CD4-positive, alpha-beta T cell treated with Interferon alpha-2 for 1 hour (primary cell): ENCODE measurements around the gene RMRP.

ENCODE experiments used
- DNase-seq, 2 donors: peaks; one replicate each; pipeline ENCODE4 v3.0.0-alpha.2; 2020 to 2022

Gene RMRP

DNA sequence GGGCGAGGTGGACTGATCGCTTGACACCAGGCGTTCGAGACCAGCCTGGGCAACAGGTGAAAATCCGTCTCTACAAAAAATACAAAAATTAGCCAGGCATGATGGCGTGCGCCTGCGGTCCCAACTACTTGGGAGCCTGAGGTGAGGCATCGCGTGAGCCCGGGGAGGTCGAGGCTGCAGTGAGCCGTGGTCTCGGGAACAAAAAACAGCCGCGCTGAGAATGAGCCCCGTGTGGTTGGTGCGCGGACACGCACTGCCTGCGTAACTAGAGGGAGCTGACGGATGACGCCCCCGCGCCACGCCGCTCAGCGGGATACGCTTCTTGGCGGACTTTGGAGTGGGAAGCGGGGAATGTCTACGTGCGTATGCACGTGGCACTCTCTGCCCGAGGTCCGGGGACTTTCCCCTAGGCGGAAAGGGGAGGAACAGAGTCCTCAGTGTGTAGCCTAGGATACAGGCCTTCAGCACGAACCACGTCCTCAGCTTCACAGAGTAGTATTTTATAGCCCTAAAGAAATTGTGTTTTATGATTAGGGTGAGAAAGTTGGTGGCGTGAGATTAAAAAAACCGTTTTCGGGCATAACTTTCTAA, at the start of gene RMRP:
RMRP (minus strand) TSS at position 474 of the 591 bp plus-strand sequence.
- DNase-seq, result peak; percentile 92

DNA sequence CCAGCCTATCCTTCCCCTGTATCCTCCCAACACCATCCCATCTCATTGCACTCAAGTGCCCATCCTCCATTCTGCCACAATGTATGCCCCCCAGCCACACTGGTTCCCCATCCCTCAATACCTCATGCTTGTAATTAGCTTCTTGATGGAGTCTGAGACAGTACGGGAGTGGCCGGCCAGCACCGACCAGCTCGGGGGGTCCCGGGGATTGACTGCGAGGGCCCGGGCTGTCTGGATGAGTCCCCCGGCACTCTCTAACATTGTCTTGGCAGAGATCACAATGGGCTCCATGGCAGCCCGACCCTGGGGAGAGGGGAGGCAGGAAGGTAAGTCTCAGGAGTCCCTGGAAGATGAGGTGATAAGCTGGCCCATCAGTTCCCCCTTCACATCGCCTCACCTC, 49.1 kb upstream of the RMRP start:
- no peak for DNase-seq

DNA sequence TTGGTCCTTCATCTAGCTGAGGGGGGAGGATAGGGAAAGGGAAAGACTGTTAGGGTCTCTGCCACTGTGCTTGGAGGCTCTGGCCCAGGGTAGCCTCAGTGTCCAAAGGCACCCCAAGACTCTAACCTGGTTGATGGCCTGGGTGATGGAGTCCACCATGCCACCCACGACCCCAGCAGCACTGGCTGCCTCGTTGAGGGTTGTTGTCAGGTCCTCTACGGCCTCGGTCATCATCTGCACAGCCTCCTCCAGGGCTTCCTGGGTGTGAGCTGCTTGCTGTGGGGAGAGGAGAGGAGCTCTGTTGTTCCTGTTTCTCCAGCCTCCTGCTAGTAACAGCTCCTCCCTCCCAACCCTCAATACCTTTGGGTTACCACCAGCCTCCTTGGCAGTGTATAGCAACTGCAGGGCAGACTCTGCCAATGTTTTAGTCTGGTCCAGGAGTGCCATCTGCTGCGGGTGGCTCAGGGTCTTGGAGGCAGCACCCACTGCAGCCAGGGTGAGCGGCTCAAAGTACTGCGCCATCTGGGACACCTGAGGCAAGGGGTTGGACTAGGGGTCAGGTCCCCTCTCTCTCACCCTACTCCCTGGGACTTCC, 48.1 kb upstream of the RMRP start:
- DNase-seq, result no peak

DNA sequence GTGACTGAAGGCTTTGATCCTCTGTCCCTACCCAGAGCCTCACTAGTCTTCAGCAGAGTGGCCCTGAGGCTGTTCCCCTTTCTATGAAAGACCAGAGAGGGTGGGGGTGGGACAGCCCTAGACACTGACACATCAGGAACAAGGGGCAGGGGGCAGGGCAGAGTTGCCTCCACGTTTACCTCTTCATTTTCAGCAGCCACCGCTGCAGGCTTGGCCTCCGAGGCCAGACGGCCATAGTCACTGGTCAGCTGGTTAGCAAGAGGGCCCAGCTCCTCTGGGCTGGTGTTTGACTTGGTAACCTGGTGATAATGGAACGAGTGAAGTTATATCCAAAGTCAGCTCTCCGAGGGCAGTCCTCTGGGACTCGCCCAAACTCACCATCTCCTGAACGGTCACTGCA, 47.6 kb upstream of the RMRP start:
- DNase-seq, result no peak

DNA sequence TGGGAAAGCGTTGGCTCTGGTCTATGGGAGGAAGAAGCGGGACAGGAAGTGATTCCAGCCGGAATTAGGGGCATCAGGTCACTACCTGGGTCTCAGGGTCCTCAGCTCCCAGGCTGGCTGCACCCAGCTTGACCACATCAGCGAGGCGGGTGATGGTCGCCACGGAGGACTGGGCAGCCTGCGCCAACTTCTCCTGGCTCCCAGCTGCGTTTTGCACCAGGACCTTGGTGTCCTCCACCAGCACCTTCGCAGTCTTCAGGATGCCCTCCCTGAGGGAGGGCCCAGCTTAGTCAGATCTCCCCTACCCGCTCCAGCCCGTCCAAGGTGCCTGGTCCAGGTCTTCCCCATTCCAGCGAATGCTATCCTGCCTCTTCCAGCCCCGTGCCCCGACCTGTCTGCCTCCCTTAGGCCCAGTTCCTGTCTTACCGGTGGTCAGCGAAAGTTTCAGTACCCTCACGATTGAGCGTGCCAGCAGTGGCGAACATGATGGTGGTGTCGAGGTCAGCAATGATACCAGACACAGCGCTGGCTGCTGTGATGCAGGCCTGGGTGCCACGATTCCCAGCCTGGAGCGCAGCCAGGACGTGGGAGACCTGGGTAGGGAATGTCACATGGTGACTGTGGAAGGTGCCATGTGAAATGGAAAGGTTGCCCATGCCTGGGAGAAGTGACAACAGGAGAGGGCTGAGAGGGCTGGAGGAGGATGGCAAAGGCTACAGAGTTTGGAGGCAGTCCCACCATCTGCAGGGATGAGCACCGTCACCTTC, 46.3 kb upstream of the RMRP start:
- no peak for DNase-seq

DNA sequence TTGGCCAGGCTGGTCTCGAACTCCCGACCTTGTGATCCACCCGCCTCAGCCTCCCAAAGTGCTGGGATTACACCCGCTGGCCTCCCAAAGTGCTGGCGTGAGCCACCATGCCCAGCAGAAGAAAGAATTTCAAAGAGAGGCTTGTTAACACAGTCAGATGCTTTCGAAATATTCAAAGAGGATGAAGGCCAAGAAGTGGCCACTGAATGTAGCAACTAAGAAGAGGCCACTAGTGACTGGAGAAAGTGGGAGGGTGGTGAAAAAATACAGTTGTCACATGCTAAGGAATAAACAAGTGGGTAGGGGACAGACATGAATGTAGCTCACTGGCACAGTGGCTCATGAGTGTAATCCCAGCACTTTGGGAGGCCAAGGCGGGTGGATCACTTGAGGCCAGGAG, 44.9 kb upstream of the RMRP start:
- no peak for DNase-seq

DNA sequence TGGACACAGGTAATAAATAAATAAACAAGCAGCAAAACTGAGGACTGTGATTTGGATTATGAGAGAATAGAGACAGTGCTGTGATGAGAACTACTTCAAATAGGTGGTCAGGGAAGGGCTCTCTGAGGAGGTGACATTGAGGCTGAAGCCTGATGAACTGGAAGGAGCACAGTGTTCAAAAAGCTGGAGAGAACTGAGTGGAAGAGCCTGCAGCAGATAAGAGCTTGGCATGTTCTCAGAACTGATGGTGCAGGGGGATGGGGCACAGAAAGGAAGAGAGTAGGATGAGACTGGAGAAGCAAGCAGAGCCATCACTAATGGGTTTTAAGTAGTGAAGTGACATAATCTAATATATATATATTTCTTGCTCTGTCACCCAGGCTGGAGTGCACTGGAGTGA, 43.1 kb upstream of the RMRP start:
- no peak for DNase-seq

DNA sequence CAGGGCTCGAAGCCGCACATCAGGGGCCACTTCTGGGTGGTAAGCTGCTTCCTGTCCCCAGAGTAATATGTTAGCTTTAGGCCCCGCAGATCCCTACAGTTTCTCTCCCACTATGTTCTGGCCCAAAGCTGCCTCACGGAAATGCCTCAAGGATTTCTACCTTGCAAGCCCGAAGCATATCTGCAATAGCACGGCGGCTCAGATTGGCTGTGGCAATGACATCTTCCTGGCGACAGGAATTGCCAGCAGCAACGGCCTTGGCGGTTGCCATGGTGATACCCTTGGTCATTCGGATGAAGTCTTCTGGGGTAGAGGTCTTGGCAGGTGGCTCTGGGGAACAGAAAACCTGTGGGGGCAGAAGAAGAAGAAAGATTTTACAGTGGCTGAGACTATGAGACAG, 42.2 kb upstream of the RMRP start:
- no peak for DNase-seq

DNA sequence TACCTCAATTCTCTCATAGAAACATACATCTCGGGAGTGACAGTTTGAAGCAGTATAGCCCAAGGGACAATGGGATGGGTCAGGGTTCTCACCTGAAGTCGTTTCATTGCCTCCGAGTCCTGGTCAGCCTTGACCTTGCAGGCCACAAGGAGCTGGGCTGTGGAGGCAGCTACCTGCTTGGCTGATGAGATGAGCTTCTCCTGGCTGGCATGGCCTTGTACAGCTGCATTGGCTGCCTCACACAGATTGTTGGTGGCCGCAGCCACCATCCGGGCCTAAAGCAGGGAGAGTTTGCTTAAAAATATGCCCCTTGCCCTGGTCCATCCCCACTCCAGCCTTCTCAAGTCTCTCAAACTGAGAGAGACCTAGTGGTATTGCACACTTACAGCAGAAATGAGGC, 40.4 kb upstream of the RMRP start:
- DNase-seq, result no peak

DNA sequence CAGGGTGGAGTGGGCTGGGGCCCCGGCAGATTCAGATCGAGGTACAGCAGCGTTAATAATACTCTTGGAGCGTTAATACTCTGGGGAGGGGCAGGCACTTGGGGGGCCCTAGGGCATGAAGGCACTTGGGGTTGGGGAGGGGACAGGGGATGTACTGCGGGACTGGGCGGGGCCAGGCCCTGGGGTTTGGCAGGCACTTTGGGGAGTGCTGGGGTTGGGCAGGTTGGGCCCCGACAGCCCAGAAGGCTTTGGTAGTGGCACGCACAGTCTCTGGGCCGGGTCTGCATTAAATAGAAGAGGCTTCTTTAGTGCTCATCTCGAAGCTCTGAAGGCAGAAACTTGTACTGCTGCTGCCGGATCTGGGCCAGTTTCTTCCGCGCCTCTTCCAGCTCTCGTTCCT, 39.7 kb upstream of the RMRP start:
- DNase-seq, result no peak

DNA sequence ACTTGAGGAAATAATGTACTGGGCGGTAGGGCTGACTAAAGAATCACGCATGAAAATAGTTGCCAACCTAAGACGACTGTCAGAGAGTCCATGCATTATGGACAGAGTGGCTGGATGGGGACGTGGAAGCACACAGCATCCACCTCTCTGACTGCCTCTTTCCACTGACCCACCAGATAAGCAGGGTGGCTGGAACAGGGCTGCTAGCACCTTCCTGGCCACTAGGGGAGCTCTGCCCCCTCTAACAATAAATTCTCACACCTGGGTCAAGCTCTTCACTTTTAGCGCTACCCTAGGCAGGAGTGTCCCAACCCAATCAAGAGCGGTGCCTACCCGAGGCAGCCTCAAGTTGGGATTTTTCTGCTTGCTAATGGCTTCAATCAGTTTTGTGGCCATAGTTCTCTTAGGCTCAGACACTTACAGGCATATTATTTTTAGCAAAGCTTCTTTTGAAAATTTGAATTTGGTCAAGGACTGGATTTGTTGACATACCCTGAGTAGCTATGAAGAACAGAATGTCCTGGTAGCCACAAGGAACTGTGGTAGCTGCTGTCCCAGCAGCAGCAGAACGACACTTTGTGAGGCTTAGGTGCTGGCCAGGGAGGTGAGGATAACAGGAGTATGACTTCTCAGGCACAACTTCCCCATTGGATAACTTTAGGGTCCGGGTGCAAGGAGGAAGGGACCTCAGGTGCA, 38.8 kb upstream of the RMRP start:
- DNase-seq, result peak; percentile 60 to 72

DNA sequence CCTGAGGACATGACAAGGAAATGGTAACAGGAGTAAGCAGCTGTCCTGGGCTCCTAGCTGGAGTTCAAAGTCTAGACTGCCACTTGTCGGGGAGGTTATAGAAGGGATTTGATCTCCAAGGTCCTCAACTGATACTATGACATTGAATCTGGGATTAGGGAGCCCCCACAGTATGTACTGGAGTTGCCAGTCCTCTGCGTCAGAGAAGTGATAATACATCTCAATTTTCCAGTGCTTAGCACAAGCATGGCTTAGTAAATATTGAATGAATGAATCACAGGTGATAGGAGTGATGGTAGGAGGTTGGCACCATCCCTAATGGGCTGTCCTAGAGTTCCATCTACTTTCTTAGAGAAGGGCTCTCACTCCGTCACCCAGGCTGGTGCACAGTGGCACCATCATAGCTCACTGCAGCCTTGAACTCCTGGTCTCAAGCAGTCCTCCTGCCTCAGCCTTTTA, 38.2 kb upstream of the RMRP start:
- DNase-seq, result no peak

DNA sequence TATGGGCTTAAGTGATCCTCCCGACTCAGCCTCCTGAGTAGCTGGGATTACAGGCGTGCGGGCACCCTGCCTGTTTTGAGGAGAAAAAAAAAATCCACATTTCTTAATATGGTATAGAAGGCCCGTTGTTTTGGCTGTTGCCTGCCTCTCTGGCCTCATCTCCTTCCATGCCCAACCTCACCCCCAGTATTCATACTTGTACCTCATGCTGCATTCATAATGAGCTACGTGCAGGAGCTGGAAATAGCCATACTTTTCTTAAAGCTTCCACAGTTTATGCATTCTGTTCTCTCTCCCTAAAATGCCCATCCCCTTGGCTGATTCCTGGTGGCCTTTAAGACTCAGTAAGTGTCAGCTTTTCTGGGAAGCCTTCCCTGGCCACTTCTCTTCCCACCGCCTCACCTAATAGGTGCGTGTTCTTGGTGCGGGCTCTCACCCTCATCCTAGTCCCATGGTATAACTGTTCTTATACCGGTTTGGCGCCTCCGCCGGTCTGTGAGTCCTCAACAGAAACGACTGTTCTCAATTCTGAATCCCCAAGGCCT, 34.0 kb upstream of the RMRP start:
- no peak for DNase-seq

DNA sequence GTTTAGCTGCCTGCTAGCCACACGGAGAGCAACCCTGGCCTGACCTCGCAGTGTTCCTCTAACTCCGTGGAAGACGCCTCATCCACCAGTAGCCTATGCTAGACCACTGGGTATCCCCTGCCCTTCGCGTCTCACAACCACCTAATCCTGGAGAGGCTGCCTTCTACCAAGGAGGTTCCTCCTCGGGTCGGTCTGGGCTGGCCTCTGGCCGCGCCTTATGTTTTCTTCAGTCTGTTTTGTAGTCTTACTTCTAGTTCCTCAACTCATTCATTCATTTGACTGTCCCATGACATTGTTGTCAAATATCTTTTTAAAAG, 33.5 kb upstream of the RMRP start:
- DNase-seq, result no peak

DNA sequence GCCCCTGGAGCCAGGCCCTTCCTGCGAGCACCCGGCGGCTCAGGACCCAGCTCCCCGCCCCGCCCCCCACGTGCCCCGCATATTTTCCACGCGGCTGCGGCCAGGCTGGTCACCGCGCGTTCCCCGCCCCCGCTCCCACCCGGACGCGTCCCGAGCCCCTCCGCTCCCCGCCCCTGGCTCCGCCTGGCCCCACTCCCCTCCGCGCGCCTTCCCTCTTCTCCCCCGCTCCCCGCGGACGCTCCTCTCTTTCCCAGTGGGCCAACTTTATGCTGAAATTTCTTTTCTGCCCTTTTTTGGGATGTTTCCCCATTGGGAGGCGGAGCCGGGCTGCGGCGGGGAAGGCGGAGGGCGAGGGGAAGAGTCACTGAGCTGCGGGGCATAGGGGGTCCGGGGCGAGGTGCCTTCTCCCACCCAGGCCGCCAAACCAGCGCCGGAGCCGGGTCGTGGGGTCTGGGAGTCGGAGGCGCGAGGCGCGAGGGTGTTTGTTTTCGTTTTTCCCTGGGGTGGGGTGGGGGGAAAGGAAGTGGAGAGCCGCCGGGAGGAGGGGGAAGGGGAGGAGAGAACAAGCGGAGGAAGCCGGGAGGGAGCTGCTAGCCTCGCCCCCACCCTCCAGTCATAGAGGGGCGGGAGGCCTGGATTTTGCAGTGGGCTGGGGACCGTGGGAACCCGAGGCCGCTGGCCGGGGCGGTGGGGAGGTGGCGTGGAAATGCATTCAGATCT, 33.0 kb upstream of the RMRP start:
- peak in 1 of 2 donors; percentile 37 for DNase-seq

DNA sequence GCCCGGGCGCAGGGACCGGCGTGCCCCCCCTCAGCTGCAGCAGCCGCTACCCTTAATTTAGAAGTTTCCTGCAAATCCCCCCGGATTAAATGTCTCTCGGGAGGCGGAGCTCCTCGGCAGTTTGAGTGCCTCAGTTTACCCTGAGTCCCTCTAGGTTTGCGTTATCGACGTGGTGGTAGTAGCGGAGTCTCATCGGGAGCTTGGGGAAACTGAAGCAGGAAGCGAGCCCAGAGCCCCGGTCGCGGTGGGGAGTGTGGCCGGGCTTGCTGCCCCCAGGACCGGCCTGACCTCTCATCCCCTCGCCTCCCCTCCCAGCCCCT, 32.4 kb upstream of the RMRP start:
- DNase-seq, result no peak

DNA sequence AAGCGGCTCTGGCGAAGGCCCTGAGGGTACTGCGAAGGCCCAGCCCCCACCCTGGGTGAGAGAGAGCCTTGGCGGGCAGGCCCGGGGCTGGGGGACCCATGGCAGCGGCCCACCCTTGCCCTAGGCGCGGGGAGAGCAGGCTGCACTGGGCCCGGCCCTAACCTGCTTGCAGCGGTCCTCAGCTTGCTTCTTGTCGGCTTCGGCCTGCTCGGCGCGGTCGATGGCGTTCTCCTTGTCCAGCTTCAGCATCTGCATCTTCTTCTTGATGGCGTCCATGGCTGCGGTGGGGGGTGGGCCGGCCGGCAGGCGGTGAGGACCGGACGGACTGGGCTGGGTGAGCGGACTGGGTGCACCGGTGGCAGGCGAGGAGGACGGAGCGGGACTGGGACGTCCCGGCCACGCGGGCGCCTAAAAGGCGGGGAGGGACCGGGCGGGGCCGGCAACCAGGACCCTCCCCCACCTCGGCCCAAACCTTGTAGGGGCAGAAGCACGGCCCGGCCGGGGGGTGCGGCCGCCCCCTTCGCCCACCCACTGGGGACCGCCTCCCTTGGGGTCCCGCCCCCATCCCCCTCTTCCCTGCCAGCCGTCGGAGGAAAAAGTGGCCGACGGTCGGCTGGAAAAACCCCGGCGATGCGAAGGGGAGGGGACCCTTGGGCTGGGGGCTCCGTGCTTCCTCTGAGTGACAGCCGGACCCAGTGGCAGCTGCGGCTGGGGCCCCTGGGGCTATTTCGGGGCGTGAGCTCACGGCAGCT, 31.9 kb upstream of the RMRP start, which contains the start of gene TPM2:
TPM2 (minus strand) TSS at position 384 of the 752 bp plus-strand sequence; CDS start at position 276, 108 bp downstream.
- no peak for DNase-seq

DNA sequence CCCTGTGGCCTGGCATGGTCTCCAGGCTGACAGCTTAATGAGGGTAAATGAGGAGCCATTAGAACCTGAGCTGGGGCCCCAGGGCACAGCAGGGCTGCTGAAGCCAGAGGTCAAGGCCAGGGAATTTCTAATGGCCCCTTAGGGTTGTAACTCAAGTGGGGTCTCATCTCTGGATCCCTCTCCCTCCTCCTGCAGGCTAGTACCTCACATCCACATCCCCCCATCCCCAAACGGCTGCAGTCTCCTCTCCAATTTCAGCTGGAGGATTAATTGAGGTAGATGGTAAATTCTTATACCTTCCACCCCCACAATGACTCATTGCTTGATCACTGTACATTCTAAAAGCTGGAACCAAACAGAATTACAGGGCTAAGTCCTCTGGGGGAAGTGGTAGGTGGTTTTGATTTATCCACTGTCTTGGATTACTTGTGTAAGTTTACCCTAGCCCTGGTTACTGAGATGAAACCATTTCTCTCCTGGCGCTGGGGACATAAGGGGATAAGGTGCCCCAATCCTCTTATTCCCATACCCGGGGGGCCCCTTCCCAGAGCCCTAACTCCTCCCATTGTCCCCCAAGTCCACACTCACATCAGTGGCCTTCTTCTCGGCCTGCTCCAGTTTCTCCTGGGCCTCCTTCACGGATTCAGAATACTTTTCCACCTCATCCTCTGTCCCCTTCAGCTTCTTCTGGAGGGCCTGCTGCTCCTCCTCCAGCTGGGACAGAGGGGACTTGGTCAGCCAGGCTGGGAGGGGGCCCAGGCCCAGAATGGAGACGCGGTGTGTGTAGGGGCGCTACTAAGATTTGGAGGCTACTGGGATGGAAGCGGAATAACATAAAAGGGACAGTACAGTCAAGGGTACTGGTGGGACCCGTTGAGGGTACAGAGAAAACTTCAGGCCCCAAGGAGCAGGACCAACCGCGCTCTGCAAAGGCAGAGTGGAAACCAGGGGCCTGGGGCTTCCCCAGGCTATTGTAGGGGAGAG, 31.0 kb upstream of the RMRP start:
- DNase-seq, result no peak

DNA sequence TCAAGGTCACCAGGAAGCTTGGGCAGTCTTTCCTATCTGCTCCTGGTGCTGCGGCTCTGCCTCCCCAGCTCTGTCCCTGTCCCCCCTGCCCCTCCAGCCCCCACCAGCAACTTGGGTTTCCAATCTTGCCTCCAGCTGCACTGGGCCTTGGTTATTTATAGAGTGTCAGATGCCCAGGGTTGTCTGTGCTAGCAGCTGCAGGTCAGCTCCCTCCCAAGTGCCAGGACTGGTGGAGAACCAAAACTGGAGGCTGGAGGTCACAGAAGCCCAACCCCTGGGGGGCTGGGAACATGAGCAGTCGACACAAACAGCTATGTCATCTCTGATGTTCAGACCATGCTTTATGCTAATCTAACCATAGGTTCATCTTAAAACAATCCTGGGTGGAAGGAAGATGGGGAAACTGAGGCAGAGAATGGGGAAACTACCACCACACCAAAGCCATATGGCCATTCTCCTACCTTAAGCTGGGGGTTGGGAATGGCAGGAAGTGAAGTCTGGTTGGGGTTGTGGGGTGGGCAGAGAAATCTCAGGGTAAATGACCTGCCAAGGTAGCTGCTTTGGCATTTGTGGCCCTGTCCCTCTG, 30.2 kb upstream of the RMRP start:
- no peak for DNase-seq

DNA sequence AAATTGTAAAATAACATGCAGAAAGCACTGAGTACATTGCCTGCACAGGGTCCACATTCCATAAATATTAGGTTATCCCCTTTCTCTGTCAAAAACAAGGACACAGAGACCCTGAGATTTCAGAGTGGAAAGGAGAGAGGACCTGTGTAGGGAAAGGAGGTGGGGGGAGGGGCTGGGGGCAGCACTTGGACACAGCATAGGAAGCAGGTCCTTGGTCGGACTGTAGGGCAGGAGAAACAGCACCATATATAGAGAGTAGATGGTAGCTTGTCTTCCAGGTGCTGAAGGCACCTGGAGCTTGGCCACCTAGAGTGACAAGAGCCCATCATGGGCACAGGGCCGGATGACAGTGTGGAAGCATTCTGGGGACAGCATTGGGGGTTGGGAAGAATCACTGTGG, 29.5 kb upstream of the RMRP start:
- DNase-seq, result no peak
